BLaER1 (cell line): ENCODE results near the gene RSAD2.

Experiments
- H3K27ac ChIP-seq: shearing (Covaris generic); formaldehyde crosslinking; 2 replicates; pipeline ENCODE4 v1.8.1; 2022
- H3K27me3 ChIP-seq: shearing (Covaris generic); formaldehyde crosslinking; 2 replicates; pipeline ENCODE4 v1.8.1; 2022
- H3K36me3 ChIP-seq: shearing (Covaris generic); formaldehyde crosslinking; 2 replicates; pipeline ENCODE4 v1.8.1; 2022
- H3K4me1 ChIP-seq: shearing (Covaris generic); formaldehyde crosslinking; 2 replicates; pipeline ENCODE4 v1.8.1; 2022
- H3K4me2 ChIP-seq: shearing (Covaris generic); formaldehyde crosslinking; 2 replicates; pipeline ENCODE4 v1.8.1; 2022
- H3K4me3 ChIP-seq: shearing (Covaris generic); formaldehyde crosslinking; 2 replicates; pipeline ENCODE4 v1.8.1; 2022
- H3K9ac ChIP-seq: shearing (Covaris generic); formaldehyde crosslinking; 2 replicates; pipeline ENCODE4 v1.8.1; 2022
- H3K9me3 ChIP-seq: shearing (Covaris generic); formaldehyde crosslinking; 2 replicates; pipeline ENCODE4 v1.8.1; 2022
- H4K20me1 ChIP-seq: shearing (Covaris generic); formaldehyde crosslinking; 2 replicates; pipeline ENCODE4 v1.8.1; 2022
- Cebpa-rat ChIP-seq: shearing (Covaris generic); IDR thresholded peaks from 2 replicates; pipeline ENCODE4 v1.8.1; 2022

Gene RSAD2

GRCh38 chr2:6939071-6939470 lies 61.5 kb downstream of the RSAD2 start:
- no peaks in the 10 kb centered on the region for H4K20me1 ChIP-seq
- no peak overlapping the region for H3K9ac ChIP-seq
- no peak for TF ChIP-seq Cebpa-rat

DNA sequence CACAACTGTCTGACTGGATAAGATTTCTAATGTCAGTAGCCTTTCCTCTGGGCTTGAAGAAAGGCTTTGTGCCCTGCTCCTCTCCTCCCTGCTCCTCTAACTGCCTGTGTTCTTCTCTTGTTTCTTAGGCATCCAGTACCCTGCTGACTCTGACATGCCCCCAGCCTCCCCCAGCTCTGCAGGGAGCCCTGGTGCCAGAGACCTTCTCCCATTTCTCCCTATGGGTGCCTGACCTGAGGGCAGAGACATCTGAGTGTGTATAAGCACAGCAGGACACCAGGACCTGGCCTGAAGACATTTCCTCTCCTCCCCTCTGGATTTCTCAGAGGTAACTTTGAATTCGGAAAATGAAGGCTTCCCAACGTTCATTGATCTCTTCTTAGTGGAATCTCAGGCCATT lies 63.2 kb downstream of the RSAD2 start:
- Histone ChIP-seq H3K4me3 (no peak overlapping the region), H3K36me3 (peaks cover 41% of the 10 kb centered on the region), H4K20me1 (no peaks in the 10 kb centered on the region), H3K27ac (no peak overlapping the region), H3K27me3 (no peaks in the 10 kb centered on the region), H3K4me1 (peaks cover 45% of the 10 kb centered on the region), H3K9ac (no peak overlapping the region), H3K9me3 (no peaks in the 10 kb centered on the region), H3K4me2 (no peak overlapping the region)
- no peak for TF ChIP-seq Cebpa-rat

More at GRCh38 chr2:6939071-6939470, 61.5 kb downstream of the RSAD2 start:
- peaks cover 44% of the 10 kb centered on the region for H3K4me1 ChIP-seq
- no peaks in the 10 kb centered on the region for H3K27me3 ChIP-seq
- no peak overlapping the region for H3K4me3 ChIP-seq
- no peak overlapping the region for H3K4me2 ChIP-seq
- H3K36me3 ChIP-seq, result peaks cover 35% of the 10 kb centered on the region
- H3K9me3 ChIP-seq, result no peaks in the 10 kb centered on the region
- H3K27ac ChIP-seq, result no peak overlapping the region

- Histone ChIP-seq H3K4me3 (no peak overlapping the region), H3K4me1 (peaks cover 43% of the 10 kb centered on the region), H3K27me3 (no peaks in the 10 kb centered on the region), H3K9ac (no peak overlapping the region), H3K36me3 (peaks cover 41% of the 10 kb centered on the region), H4K20me1 (no peaks in the 10 kb centered on the region), H3K27ac (no peak overlapping the region), H3K9me3 (no peaks in the 10 kb centered on the region), H3K4me2 (no peak overlapping the region)
- no peak for TF ChIP-seq Cebpa-rat
These were observed 63.9 kb downstream of the RSAD2 start for GRCh38 chr2:6941299-6942046.

DNA sequence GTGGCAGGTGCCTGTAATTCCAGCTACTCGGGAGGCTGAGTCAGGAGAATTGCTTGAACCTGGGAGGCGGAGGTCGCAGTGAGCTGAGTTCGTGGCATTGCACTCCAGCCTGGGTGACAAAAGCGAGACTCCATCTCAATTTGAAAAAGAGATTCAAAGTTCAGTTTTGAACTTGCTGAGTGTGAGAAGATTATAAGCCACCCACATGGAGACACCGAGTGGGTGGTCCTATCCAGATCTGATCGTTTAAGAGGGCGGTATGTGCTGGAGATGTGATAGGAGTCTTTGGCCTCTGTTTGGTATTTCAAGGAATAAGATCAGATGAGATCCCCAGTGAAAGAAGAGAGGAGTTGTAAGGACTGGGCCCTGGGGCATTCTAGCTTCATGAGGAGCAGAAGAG lies 65.3 kb downstream of the RSAD2 start:
- no peak overlapping the region for H3K9ac ChIP-seq
- H3K4me2 ChIP-seq, result no peak overlapping the region
- H3K4me1 ChIP-seq, result peaks cover 35% of the 10 kb centered on the region
- peaks cover 44% of the 10 kb centered on the region for H3K36me3 ChIP-seq
- H3K4me3 ChIP-seq, result no peak overlapping the region
- TF ChIP-seq Cebpa-rat, result no peak
- H3K27ac ChIP-seq, result no peak overlapping the region
- H3K9me3 ChIP-seq, result no peaks in the 10 kb centered on the region
- H3K27me3 ChIP-seq, result no peaks in the 10 kb centered on the region
- H4K20me1 ChIP-seq, result no peaks in the 10 kb centered on the region

DNA sequence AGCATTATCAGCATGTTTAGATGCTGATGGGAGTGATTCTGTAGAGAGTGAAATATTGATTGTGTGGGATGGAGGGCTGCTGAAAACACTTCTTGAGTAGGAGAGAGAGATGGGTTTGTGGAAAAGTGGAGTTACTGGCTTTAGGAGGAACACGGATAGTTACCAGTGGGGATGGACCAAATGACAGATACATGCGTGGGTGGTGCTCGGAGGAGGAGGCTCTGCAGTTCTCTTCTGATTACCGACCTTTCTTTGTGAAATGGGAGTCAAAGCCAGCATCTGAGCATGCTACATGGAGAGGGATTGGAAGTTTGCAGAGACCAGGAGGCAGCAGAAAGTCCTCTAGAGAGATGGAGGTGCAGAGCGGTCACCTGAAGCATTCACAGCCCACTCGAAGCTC lies 65.9 kb downstream of the RSAD2 start:
- no peak for TF ChIP-seq Cebpa-rat
- Histone ChIP-seq H3K36me3 (peaks cover 51% of the 10 kb centered on the region), H3K27me3 (no peaks in the 10 kb centered on the region), H4K20me1 (no peaks in the 10 kb centered on the region), H3K4me1 (peaks cover 41% of the 10 kb centered on the region), H3K27ac (peak overlapping the region; percentile 61; the same call in 1 of the 2 replicates), H3K4me3 (no peak overlapping the region), H3K9me3 (no peaks in the 10 kb centered on the region), H3K9ac (no peak overlapping the region), H3K4me2 (no peak overlapping the region)

GRCh38 chr2:6943971-6944370 lies 66.4 kb downstream of the RSAD2 start:
- Histone ChIP-seq H3K36me3 (peaks cover 51% of the 10 kb centered on the region), H4K20me1 (no peaks in the 10 kb centered on the region), H3K9ac (no peak overlapping the region), H3K9me3 (no peaks in the 10 kb centered on the region), H3K27me3 (no peaks in the 10 kb centered on the region), H3K4me2 (peak overlapping the region; percentile 75), H3K4me1 (peaks cover 41% of the 10 kb centered on the region), H3K4me3 (no peak overlapping the region), H3K27ac (peak overlapping the region; percentile 61)
- no peak for TF ChIP-seq Cebpa-rat

GRCh38 chr2:6944555-6944954 lies 67.0 kb downstream of the RSAD2 start:
- H3K9me3 ChIP-seq, result no peaks in the 10 kb centered on the region
- H3K4me2 ChIP-seq, result peak overlapping the region; percentile 75
- no peak for TF ChIP-seq Cebpa-rat
- H3K27me3 ChIP-seq, result no peaks in the 10 kb centered on the region
- peak overlapping the region; percentile 61 for H3K27ac ChIP-seq
- H3K36me3 ChIP-seq, result peaks cover 51% of the 10 kb centered on the region
- H3K4me3 ChIP-seq, result 0 out of 2 replicates have a peak overlapping the region, but pooled peaks have one; percentile 24
- H3K4me1 ChIP-seq, result peaks cover 41% of the 10 kb centered on the region
- H3K9ac ChIP-seq, result no peak overlapping the region
- H4K20me1 ChIP-seq, result no peaks in the 10 kb centered on the region

DNA sequence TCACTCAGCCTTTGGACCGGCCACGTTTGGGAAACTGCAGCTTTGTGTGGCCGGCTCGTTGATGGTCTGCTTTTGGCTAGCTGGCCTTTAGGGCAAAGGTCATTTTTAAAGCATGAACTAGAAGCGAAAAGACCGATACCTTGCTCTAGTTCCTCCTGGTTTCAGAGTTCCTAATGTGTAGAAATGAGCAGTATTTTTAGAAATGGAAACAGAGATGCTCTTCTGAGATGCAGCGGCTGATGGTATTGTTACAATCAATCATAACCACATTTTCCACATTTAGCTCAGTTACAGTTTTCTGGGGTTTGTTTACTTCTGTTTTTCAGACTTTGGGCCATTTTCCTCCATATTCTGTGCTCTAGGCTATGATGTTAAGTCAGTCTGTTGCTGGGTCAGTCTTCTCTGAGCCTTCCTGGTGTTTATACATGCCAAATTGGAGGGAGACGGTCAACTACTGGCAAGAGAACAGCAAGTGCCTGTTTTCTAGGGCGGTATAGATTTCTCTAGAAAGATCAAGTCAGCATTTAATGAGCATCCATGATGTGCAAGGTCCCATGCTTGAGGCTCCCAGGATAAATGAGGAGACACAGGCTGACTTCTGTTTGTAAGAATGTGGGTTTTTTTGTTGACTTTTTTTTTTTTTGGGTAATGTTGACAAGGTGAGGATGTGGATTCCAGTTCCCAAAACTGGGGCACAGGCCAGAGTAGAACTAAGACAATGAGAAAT lies 67.7 kb downstream of the RSAD2 start:
- Histone ChIP-seq H3K4me3 (0 out of 2 replicates have a peak overlapping the region, but pooled peaks have one; percentile 24), H4K20me1 (no peaks in the 10 kb centered on the region), H3K4me1 (peaks cover 41% of the 10 kb centered on the region), H3K9me3 (no peaks in the 10 kb centered on the region), H3K4me2 (peak overlapping the region; percentile 75), H3K27ac (peak overlapping the region; percentile 61), H3K27me3 (no peaks in the 10 kb centered on the region), H3K9ac (no peak overlapping the region), H3K36me3 (peaks cover 51% of the 10 kb centered on the region)
- no peak for TF ChIP-seq Cebpa-rat

DNA sequence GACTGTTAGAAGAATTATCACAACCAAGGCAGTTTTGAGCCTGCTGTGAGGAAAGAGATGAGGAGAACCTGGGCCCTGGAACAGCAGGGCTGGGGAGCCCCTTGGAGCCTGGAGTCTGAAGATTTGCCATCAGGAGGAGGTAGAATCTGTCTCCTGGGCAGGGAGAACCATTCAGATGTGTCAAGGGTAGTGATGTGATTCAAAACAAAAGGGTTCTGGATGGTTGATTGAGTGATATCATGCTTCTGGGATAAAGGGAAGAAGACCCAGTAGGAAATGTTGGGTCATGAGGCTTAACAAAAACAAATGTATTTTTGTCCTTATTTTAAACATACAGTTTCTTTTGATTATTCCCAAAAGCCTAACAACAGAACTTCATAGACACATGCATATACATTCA lies 68.2 kb downstream of the RSAD2 start:
- Histone ChIP-seq H3K9me3 (no peaks in the 10 kb centered on the region), H4K20me1 (no peaks in the 10 kb centered on the region), H3K4me1 (peaks cover 41% of the 10 kb centered on the region), H3K9ac (no peak overlapping the region), H3K4me3 (no peak overlapping the region), H3K27me3 (no peaks in the 10 kb centered on the region), H3K27ac (peak overlapping the region; percentile 61), H3K4me2 (peak overlapping the region; percentile 75), H3K36me3 (peaks cover 48% of the 10 kb centered on the region)
- TF ChIP-seq Cebpa-rat, result no peak

DNA sequence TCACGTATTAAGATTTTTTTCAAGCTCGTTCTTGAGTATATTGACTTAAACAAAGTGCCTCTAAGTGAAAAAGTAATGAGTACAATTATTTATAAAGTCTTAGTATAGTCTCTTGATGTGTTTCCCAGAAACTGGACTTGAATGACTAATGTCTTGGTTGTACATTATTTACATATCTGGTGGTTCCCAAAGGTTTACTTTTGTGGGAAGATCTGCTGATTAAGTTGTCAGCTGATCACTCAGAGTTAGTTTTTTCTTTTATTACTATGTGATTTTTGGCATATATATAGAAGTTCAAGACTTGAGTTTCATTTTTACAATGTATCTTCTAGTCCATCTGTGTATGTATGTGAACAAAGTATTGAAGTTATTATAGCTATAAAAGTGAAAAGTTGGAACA lies 69.1 kb downstream of the RSAD2 start:
- H3K36me3 ChIP-seq, result peaks cover 39% of the 10 kb centered on the region
- TF ChIP-seq Cebpa-rat, result no peak
- no peaks in the 10 kb centered on the region for H3K27me3 ChIP-seq
- H3K4me2 ChIP-seq, result no peak overlapping the region
- no peak overlapping the region for H3K4me3 ChIP-seq
- no peak overlapping the region for H3K27ac ChIP-seq
- H3K9ac ChIP-seq, result no peak overlapping the region
- H4K20me1 ChIP-seq, result no peaks in the 10 kb centered on the region
- H3K9me3 ChIP-seq, result no peaks in the 10 kb centered on the region
- H3K4me1 ChIP-seq, result peaks cover 41% of the 10 kb centered on the region
